NB4 (cell line): Measurements from ENCODE around the gene UBE2K.

Source experiments
- CTCF ChIP-seq: IDR thresholded peaks from one replicate; pipeline ENCODE4 v1.5.1; 2012; ENCODE audit warnings: low read depth, low read length
- MYC ChIP-seq: IDR thresholded peaks from 2 replicates; pipeline ENCODE4 v1.6.1; 2011; ENCODE audit warnings: low read depth, low read length

- TF ChIP-seq CTCF (no peak), MYC (no peak)
Measured at GRCh38 chr4:39715788-39716187, 17.9 kb downstream of the UBE2K start.
